Embryonic facial prominence (tissue), 1 donor: Measurements from ENCODE around the gene SPOPL.

Experiments
- DNase-seq: peaks from one replicate; pipeline ENCODE4 v3.0.0-alpha.2; 2016; ENCODE audit errors: extremely low spot score

Gene SPOPL

GRCh38 chr2:138600732-138601457, 99.3 kb downstream of the SPOPL start:
- no peak for DNase-seq

- DNase-seq, result no peak
These were observed 100.0 kb downstream of the SPOPL start for GRCh38 chr2:138601458-138602165.

- DNase-seq, result no peak
These were observed 100.5 kb downstream of the SPOPL start for GRCh38 chr2:138602166-138602460.

- no peak for DNase-seq
These were observed 106.2 kb downstream of the SPOPL start for GRCh38 chr2:138607746-138608145.

- DNase-seq, result no peak
These were observed 107.9 kb downstream of the SPOPL start for GRCh38 chr2:138609446-138609845.

GRCh38 chr2:138610201-138610953, 108.8 kb downstream of the SPOPL start:
- no peak for DNase-seq

- no peak for DNase-seq
These were observed 113.7 kb downstream of the SPOPL start for GRCh38 chr2:138615257-138615656.

GRCh38 chr2:138617026-138617425, 115.5 kb downstream of the SPOPL start:
- no peak for DNase-seq

- no peak for DNase-seq
These were observed 117.4 kb downstream of the SPOPL start for GRCh38 chr2:138618971-138619370.

- DNase-seq, result no peak
These were observed 118.9 kb downstream of the SPOPL start for GRCh38 chr2:138620431-138620830.

- DNase-seq, result no peak
These were observed 119.6 kb downstream of the SPOPL start for GRCh38 chr2:138621139-138621538.

GRCh38 chr2:138622613-138623012, 121.0 kb downstream of the SPOPL start:
- no peak for DNase-seq
